ENCODE data around the gene ITGAE. TPM values are rescaled to one million over a fixed set of nuclear protein-coding genes. Genes with fewer than 3 reads are reported as not detected.

The ITGAE gene
- total RNA-seq, 2 donors from 2014 or later = 62.1 to 86.3 TPM

DNA sequence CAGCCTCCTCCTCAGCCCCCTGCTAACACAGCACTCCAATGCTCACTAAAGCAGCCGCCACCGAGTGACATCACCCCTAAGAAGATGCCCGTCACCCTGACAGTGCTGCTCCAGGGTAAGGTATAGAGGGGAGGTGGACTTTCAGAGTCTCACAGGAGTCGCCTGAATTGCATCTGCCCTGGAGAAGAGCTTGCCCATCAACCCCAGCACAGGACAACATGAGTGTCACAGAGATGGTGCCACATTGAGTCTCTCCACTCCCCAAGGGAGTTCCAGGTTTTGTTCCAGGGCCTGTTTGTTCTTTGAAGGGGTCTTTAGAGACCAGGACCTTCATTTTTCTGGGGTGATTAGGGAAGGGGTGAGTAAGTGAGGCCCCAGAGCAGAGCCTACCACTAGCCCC, 102.8 kb downstream of the ITGAE start:
- no peaks in the 10 kb centered on the region for H3K27me3 Mint-ChIP-seq (ENCODE audit: low read depth)
- peaks cover 2% of the 10 kb centered on the region in 2 donors for H3K9me3 Mint-ChIP-seq
- no peak overlapping the region for H3K27ac Mint-ChIP-seq
- H3K36me3 Mint-ChIP-seq (ENCODE audit: insufficient read depth in 2 of 2) = peaks cover 5 to 15% of the 10 kb centered on the region in 2 donors
- peaks cover 26% of the 10 kb centered on the region for H3K4me1 Mint-ChIP-seq (ENCODE audit: low read depth)
- DNase-seq (no peak), ATAC-seq (replicated peaks in 1 of 2) (no peak)
- no peak overlapping the region for H3K4me3 Mint-ChIP-seq

DNA sequence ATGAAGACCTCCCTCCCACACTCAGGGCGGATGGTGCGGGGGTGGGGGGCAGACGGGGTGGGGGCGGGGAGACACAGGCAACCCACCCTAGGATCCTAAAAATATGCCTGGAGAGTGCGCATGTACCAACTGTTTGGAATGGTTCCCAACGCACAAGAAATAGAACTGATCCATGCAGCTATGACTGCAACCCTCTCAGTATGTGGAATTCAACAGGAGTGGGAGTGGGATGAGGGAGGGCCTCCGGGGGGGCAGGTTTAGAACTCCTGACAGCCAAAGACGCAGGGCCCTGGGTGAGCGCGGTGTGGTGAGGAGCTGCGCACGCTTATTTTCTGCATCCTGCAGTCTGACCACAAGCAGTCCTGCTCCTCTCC, 103.9 kb downstream of the ITGAE start:
- Mint-ChIP-seq H3K4me1 (ENCODE audit: low read depth) (peaks cover 30% of the 10 kb centered on the region), H3K36me3 (ENCODE audit: insufficient read depth in 2 of 2) (peaks cover 0 to 10% of the 10 kb centered on the region in 2 donors), H3K9me3 (peaks cover 0 to 2% of the 10 kb centered on the region in 2 donors), H3K27me3 (ENCODE audit: low read depth) (no peaks in the 10 kb centered on the region), H3K4me3 (no peak overlapping the region), H3K27ac (no peak overlapping the region)
- ATAC-seq (replicated peaks in 1 of 2) = no peak
- no peak for DNase-seq

DNA sequence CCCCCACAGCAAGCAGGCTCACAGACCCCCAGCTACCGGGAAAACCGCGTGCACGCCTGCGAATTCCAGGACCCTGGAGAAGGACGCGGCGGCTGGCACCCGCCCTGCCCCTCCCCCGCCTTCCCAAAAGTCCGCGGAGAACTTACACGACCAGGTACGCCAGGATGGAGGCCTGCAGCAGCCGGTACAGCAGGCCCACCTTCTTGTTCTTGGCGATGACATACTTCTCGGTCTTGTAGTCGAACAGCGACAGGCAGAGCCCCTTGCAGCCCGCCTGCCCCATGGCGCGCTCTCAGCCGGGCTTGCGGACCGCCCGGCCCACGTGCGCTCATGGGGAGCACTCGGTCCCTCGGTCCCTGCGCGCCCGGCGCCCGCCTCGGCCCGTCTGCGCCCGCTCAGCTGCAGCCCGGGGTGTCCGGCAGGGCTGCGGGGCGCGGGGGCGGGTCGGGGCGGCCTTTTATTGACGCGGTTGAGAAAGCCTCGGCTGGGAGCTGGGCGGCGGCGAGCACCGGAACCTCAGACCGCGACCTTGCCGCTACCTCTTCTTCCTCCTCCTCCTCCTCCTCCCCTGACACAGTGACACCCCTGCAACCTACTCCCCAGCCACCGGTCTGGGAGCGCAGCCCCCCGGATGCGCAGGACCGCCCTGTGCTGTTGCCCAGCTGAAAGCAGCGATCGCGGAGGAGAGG, 105.1 kb downstream of the ITGAE start, which contains the start of gene P2RX5:
Gene P2RX5 (minus strand): TSS at position 433 of the 689 bp plus-strand sequence. CDS start 150 bp downstream, at position 283.
- Mint-ChIP-seq H3K36me3 (ENCODE audit: insufficient read depth in 2 of 2) (peaks cover 0 to 6% of the 10 kb centered on the region in 2 donors), H3K27ac (peak within 1 kb of the TSS; percentile 50), H3K4me3 (peak within 1 kb of the TSS; percentile 86 to 92), H3K4me1 (ENCODE audit: low read depth) (peaks cover 41% of the 10 kb centered on the region), H3K27me3 (ENCODE audit: low read depth) (no peaks in the 10 kb centered on the region), H3K9me3 (peaks cover 0 to 2% of the 10 kb centered on the region in 2 donors)
- ATAC-seq (replicated peaks in 1 of 2) (peak; percentile 68 to 71), DNase-seq (peak; percentile 49 to 51)

DNA sequence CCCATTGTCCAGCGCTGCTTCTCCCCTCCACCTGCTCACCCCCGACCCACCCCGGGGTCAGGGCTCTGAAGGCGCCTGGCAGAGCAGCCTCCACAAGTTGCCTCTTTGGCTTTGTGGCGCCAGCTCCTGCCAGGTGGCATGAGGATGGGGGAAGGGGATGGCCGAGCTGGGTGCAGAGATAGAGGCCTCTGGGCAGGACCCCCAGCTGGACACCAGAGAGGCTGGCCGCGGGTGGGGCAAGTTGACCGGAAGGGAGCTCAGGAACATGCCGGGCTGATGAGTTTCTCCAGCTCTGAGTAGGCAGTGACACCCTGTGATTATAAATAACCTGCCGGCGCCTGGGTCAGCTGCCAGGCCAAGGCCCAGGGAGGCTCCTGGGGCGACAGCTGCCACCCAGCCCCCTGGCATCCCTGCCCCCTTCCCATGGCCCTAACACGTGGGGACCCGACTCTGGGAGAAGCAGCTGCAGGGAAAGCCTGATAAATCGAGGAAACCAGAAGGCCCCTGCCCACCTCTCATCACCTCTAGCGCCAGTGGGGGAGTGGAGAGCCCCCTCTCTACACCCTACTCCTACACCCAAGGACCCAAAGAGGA, 105.8 kb downstream of the ITGAE start:
- peak overlapping the region; percentile 79 to 89 for H3K4me3 Mint-ChIP-seq
- no peak for DNase-seq
- H3K27ac Mint-ChIP-seq = no peak overlapping the region
- peaks cover 44% of the 10 kb centered on the region for H3K4me1 Mint-ChIP-seq (ENCODE audit: low read depth)
- H3K9me3 Mint-ChIP-seq = peaks cover 0 to 2% of the 10 kb centered on the region in 2 donors
- H3K27me3 Mint-ChIP-seq (ENCODE audit: low read depth) = no peaks in the 10 kb centered on the region
- ATAC-seq (replicated peaks in 1 of 2) = peak; percentile 20 to 28
- H3K36me3 Mint-ChIP-seq (ENCODE audit: insufficient read depth in 2 of 2) = peaks cover 0 to 8% of the 10 kb centered on the region in 2 donors

DNA sequence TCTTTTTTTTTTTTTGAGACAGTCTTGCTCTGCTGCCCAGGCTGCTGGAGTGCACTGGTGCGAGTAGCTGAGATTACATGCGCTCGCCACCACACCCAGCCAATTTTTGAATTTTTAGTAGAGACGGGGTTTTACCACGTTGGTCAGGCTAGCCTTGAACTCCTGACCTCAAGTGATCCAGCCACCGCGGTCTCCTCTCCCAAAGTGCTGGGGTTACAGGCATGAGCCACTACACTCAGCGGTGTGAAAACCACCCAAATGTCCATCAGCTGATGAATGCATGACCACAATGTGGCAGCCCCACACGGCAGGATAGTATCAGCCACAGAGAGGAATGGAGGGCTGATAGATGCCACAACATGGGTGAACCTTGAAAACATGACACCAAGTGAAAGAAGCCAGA, 107.2 kb downstream of the ITGAE start:
- peak overlapping the region; percentile 79 to 89 for H3K4me3 Mint-ChIP-seq
- peaks cover 0 to 2% of the 10 kb centered on the region in 2 donors for H3K9me3 Mint-ChIP-seq
- peak overlapping the region; percentile 44 for H3K27ac Mint-ChIP-seq
- peaks cover 44% of the 10 kb centered on the region for H3K4me1 Mint-ChIP-seq (ENCODE audit: low read depth)
- H3K27me3 Mint-ChIP-seq (ENCODE audit: low read depth) = no peaks in the 10 kb centered on the region
- peaks cover 0 to 11% of the 10 kb centered on the region in 2 donors for H3K36me3 Mint-ChIP-seq (ENCODE audit: insufficient read depth in 2 of 2)
- DNase-seq = peak; percentile 71 to 72
- ATAC-seq (replicated peaks in 1 of 2) = peak; percentile 64 to 75

DNA sequence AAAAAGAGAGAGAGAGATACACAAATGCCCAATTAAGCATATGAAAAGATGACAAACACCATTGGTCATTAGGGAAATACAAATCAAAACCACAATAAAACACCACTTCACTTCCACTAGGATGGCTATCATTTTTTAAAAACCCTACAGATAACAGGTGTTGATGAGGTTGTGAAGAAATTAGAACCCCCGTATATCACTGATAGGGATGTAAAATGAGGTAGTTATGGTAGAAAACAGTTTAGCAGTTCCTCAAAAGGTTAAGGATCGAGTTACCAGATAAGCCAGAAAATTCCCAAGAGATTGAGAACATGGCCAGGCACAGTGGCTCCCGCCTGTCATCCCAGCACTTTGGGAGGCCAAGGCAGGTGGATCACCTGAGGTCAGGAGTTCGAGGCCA, 107.8 kb downstream of the ITGAE start:
- Mint-ChIP-seq H3K36me3 (ENCODE audit: insufficient read depth in 2 of 2) (peaks cover 0 to 11% of the 10 kb centered on the region in 2 donors), H3K4me3 (peak overlapping the region; percentile 39 to 51), H3K27ac (peak overlapping the region; percentile 54), H3K27me3 (ENCODE audit: low read depth) (no peaks in the 10 kb centered on the region), H3K4me1 (ENCODE audit: low read depth) (peaks cover 44% of the 10 kb centered on the region), H3K9me3 (peaks cover 0 to 2% of the 10 kb centered on the region in 2 donors)
- no peak for ATAC-seq (replicated peaks in 1 of 2)
- no peak for DNase-seq

GRCh38 chr17:3692346-3692745, 108.6 kb downstream of the ITGAE start:
- Mint-ChIP-seq H3K9me3 (no peaks in the 10 kb centered on the region), H3K4me1 (ENCODE audit: low read depth) (peaks cover 44% of the 10 kb centered on the region), H3K27me3 (ENCODE audit: low read depth) (no peaks in the 10 kb centered on the region), H3K4me3 (peak overlapping the region in 1 of 2 donors; percentile 39), H3K36me3 (ENCODE audit: insufficient read depth in 2 of 2) (peaks cover 0 to 5% of the 10 kb centered on the region in 2 donors), H3K27ac (no peak overlapping the region)
- DNase-seq = no peak
- no peak for ATAC-seq (replicated peaks in 1 of 2)

- Mint-ChIP-seq H3K36me3 (ENCODE audit: insufficient read depth in 2 of 2) (peaks cover 0 to 5% of the 10 kb centered on the region in 2 donors), H3K9me3 (no peaks in the 10 kb centered on the region)
- DNase-seq = no peak
Observed at GRCh38 chr17:3691617-3692067, 109.3 kb downstream of the ITGAE start.

GRCh38 chr17:3690094-3690715, 110.8 kb downstream of the ITGAE start:
- H3K4me1 Mint-ChIP-seq (ENCODE audit: low read depth) = peaks cover 39% of the 10 kb centered on the region
- peaks cover 0 to 5% of the 10 kb centered on the region in 2 donors for H3K36me3 Mint-ChIP-seq (ENCODE audit: insufficient read depth in 2 of 2)
- H3K4me3 Mint-ChIP-seq = no peak overlapping the region
- ATAC-seq (replicated peaks in 1 of 2) (no peak), DNase-seq (no peak)
- H3K27ac Mint-ChIP-seq = no peak overlapping the region
- H3K27me3 Mint-ChIP-seq (ENCODE audit: low read depth) = no peaks in the 10 kb centered on the region
- H3K9me3 Mint-ChIP-seq = no peaks in the 10 kb centered on the region

More at GRCh38 chr17:3691617-3692067, 109.3 kb downstream of the ITGAE start:
- Mint-ChIP-seq H3K4me3 (no peak overlapping the region), H3K27me3 (ENCODE audit: low read depth) (no peaks in the 10 kb centered on the region), H3K4me1 (ENCODE audit: low read depth) (peaks cover 42% of the 10 kb centered on the region), H3K27ac (no peak overlapping the region)
- no peak for ATAC-seq (replicated peaks in 1 of 2)

- H3K27me3 Mint-ChIP-seq (ENCODE audit: low read depth) = no peaks in the 10 kb centered on the region
- ATAC-seq (replicated peaks in 1 of 2) = no peak
- H3K27ac Mint-ChIP-seq = no peak overlapping the region
- H3K4me1 Mint-ChIP-seq (ENCODE audit: low read depth) = peaks cover 35% of the 10 kb centered on the region
- no peak overlapping the region for H3K4me3 Mint-ChIP-seq
- no peaks in the 10 kb centered on the region for H3K9me3 Mint-ChIP-seq
- peaks cover 0 to 5% of the 10 kb centered on the region in 2 donors for H3K36me3 Mint-ChIP-seq (ENCODE audit: insufficient read depth in 2 of 2)
- DNase-seq = no peak
Observed at GRCh38 chr17:3689262-3690093, 111.5 kb downstream of the ITGAE start.

GRCh38 chr17:3688852-3689261, 112.1 kb downstream of the ITGAE start:
- ATAC-seq (replicated peaks in 1 of 2) = no peak
- no peak for DNase-seq
- Mint-ChIP-seq H3K27me3 (ENCODE audit: low read depth) (no peaks in the 10 kb centered on the region), H3K36me3 (ENCODE audit: insufficient read depth in 2 of 2) (peaks cover 0 to 5% of the 10 kb centered on the region in 2 donors), H3K27ac (no peak overlapping the region), H3K4me1 (ENCODE audit: low read depth) (peaks cover 29% of the 10 kb centered on the region), H3K4me3 (no peak overlapping the region), H3K9me3 (no peaks in the 10 kb centered on the region)

GRCh38 chr17:3688027-3688553, 112.9 kb downstream of the ITGAE start:
- peaks cover 26% of the 10 kb centered on the region for H3K4me1 Mint-ChIP-seq (ENCODE audit: low read depth)
- no peaks in the 10 kb centered on the region for H3K9me3 Mint-ChIP-seq
- H3K27ac Mint-ChIP-seq = no peak overlapping the region
- no peak for DNase-seq
- H3K27me3 Mint-ChIP-seq (ENCODE audit: low read depth) = no peaks in the 10 kb centered on the region
- no peak for ATAC-seq (replicated peaks in 1 of 2)
- H3K36me3 Mint-ChIP-seq (ENCODE audit: insufficient read depth in 2 of 2) = peaks cover 0 to 5% of the 10 kb centered on the region in 2 donors
- H3K4me3 Mint-ChIP-seq = no peak overlapping the region
